H1 (cell line): Measurements from ENCODE around the gene RELN. TPM values are rescaled to one million over a fixed set of nuclear protein-coding genes. Genes with fewer than 3 reads are reported as not detected.

Experiments used
- CTCF ChIA-PET: fragments of 300-600 bp; sonication (Branson Sonifier 250); formaldehyde crosslinking; loops from one replicate; lab custom pipeline; 2021; ENCODE audit not compliant: partially characterized antibody; lab: Charles Lee
- POLR2A ChIA-PET: fragments of 300-600 bp; sonication (Branson Sonifier 250); formaldehyde crosslinking; loops from one replicate; lab custom pipeline; 2021; ENCODE audit warnings: inconsistent platforms; ENCODE audit not compliant: partially characterized antibody; lab: Charles Lee
- DNase-seq, 2 experiments: peaks; one replicate each; pipeline versions ENCODE4 v3.0.0 to v3.0.0-alpha.2; 2010 to 2022; ENCODE audit warnings: low spot score in 2 of 2, low read depth in 1 of 2, mixed read lengths in 1 of 2
- FAIRE-seq: peaks from 2 replicates; lab custom pipeline; 2011; peaks lifted over from hg19 to GRCh38; lab: Jason Lieb, UNC
- H2AFZ ChIP-seq: 2 replicates; pipeline ENCODE4 v1.8.1; 2012; ENCODE audit warnings: low read length, inconsistent platforms
- H2AK5ac ChIP-seq: 2 replicates; pipeline ENCODE4 v1.6.1; 2013; ENCODE audit warnings: low read depth, low read length
- H2BK120ac ChIP-seq: replicated peaks from 2 replicates; pipeline ENCODE3; 2013; ENCODE audit warnings: low read depth, low read length, inconsistent platforms
- H2BK12ac ChIP-seq: 2 replicates; pipeline ENCODE4 v1.6.1; 2013; ENCODE audit warnings: low read depth, low read length
- H2BK15ac ChIP-seq: 2 replicates; pipeline ENCODE4 v1.6.1; 2013; ENCODE audit warnings: low read length
- H2BK20ac ChIP-seq: 2 replicates; pipeline ENCODE4 v1.6.1; 2013; ENCODE audit warnings: low read length
- H2BK5ac ChIP-seq: 2 replicates; pipeline ENCODE4 v1.6.1; 2013; ENCODE audit warnings: low read depth, low read length
- H3K14ac ChIP-seq: 2 replicates; pipeline ENCODE4 v1.6.1; 2013; ENCODE audit warnings: inconsistent platforms; ENCODE audit not compliant: insufficient read length
- H3K18ac ChIP-seq: 2 replicates; pipeline ENCODE4 v1.6.1; 2013; ENCODE audit warnings: low read length; ENCODE audit errors: extremely low read depth
- H3K23ac ChIP-seq: 2 replicates; pipeline ENCODE4 v1.6.1; 2013; ENCODE audit warnings: inconsistent platforms; ENCODE audit not compliant: insufficient read length
- H3K23me2 ChIP-seq: 2 replicates; pipeline ENCODE4 v1.6.1; 2013; ENCODE audit warnings: low read depth, low read length
- H3K27ac ChIP-seq: 2 replicates; pipeline ENCODE4 v1.6.1; 2011; ENCODE audit warnings: low read depth, low read length, inconsistent platforms
- H3K27me3 ChIP-seq, 4 experiments: replicated peaks in 1 of 4; 1 replicate in 1 of 4; 2 replicates in 3 of 4; pipeline versions ENCODE4 v1.6.1 to v1.8.1; 2011 to 2013; ENCODE audit warnings: low read length in 3 of 4, mild to moderate bottlenecking in 3 of 4, inconsistent platforms in 2 of 4, mixed read lengths in 2 of 4, moderate library complexity in 1 of 4; ENCODE audit not compliant: control insufficient read depth in 3 of 4, insufficient read depth in 3 of 4; ENCODE audit errors: extremely low read depth in 1 of 4
- H3K36me3 ChIP-seq, 4 experiments: 2 replicates each; pipeline versions ENCODE4 v1.6.1 to v1.8.1; 2011 to 2013; ENCODE audit warnings: mild to moderate bottlenecking in 4 of 4, low read length in 3 of 4, moderate library complexity in 2 of 4, control low read depth in 1 of 4, inconsistent platforms in 1 of 4; ENCODE audit not compliant: insufficient read depth in 4 of 4, control insufficient read depth in 2 of 4
- H3K4ac ChIP-seq: replicated peaks from 2 replicates; pipeline ENCODE3; 2013; ENCODE audit warnings: low read length, low read depth, mixed read lengths, inconsistent platforms; ENCODE audit not compliant: insufficient read length
- H3K4me1 ChIP-seq, 4 experiments: replicated peaks in 1 of 4; 1 replicate in 1 of 4; 2 replicates in 3 of 4; pipeline versions ENCODE4 v1.6.1 to v1.8.1; 2011 to 2013; ENCODE audit warnings: low read length in 3 of 4, inconsistent platforms in 2 of 4, mixed read lengths in 1 of 4; ENCODE audit not compliant: insufficient read depth in 4 of 4, control insufficient read depth in 3 of 4
- H3K4me2 ChIP-seq, 2 experiments: 2 replicates each; pipeline versions ENCODE4 v1.6.1 to v1.8.1; 2011 to 2013; ENCODE audit warnings: low read depth in 2 of 2, low read length in 2 of 2, control low read depth in 1 of 2, inconsistent platforms in 1 of 2, mild to moderate bottlenecking in 1 of 2; ENCODE audit not compliant: insufficient read depth in 1 of 2
- H3K4me3 ChIP-seq, 4 experiments: fragments of 200-600, 300-600 bp in 1 of 4; sonication (generic), shearing (Covaris generic), sonication (Bioruptor Twin) in 1 of 4; 2 replicates each; pipeline versions ENCODE4 v1.5.1 to v1.8.1; 2011 to 2016; ENCODE audit warnings: low read length in 4 of 4, low read depth in 3 of 4, control low read depth in 2 of 4, inconsistent platforms in 2 of 4, mild to moderate bottlenecking in 2 of 4, mixed read lengths in 1 of 4, moderate library complexity in 1 of 4; ENCODE audit not compliant: insufficient read depth in 2 of 4; ENCODE audit errors: extremely low read depth in 1 of 4
- H3K56ac ChIP-seq: replicated peaks from 2 replicates; pipeline ENCODE3; 2013; ENCODE audit warnings: low read depth, mild to moderate bottlenecking, mixed read lengths, low read length, inconsistent platforms; ENCODE audit not compliant: insufficient read length
- H3K79me1 ChIP-seq: 2 replicates; pipeline ENCODE4 v1.6.1; 2013; ENCODE audit warnings: low read depth, low read length, control low read depth
- H3K79me2 ChIP-seq, 2 experiments: 2 replicates each; pipeline versions ENCODE4 v1.6.1 to v1.8.1; 2012 to 2013; ENCODE audit warnings: low read length in 2 of 2, mild to moderate bottlenecking in 2 of 2, inconsistent platforms in 1 of 2; ENCODE audit not compliant: insufficient read depth in 2 of 2, control insufficient read depth in 1 of 2
- H3K9ac ChIP-seq, 4 experiments: replicated peaks in 1 of 4; 1 replicate in 1 of 4; 2 replicates in 3 of 4; pipeline versions ENCODE4 v1.6.1 to v1.8.1; 2011 to 2013; ENCODE audit warnings: low read depth in 3 of 4, low read length in 3 of 4, control low read depth in 2 of 4, mild to moderate bottlenecking in 2 of 4, moderate library complexity in 2 of 4, inconsistent platforms in 1 of 4; ENCODE audit errors: extremely low read depth in 1 of 4
- H3K9me3 ChIP-seq, 2 experiments: 2 replicates each; pipeline versions ENCODE4 v1.6.1 to v1.8.1; 2012 to 2013; ENCODE audit warnings: mild to moderate bottlenecking in 2 of 2, moderate library complexity in 2 of 2, control low read depth in 1 of 2, inconsistent platforms in 1 of 2, low read depth in 1 of 2, low read length in 1 of 2, mixed read lengths in 1 of 2; ENCODE audit not compliant: insufficient read depth in 2 of 2
- H4K20me1 ChIP-seq, 2 experiments: replicated peaks in 1 of 2; 2 replicates each; pipeline versions ENCODE3 to v1.8.1; 2011 to 2013; ENCODE audit warnings: inconsistent platforms in 2 of 2, low read length in 2 of 2, mild to moderate bottlenecking in 1 of 2; ENCODE audit not compliant: insufficient read depth in 2 of 2, control insufficient read depth in 1 of 2
- H4K5ac ChIP-seq: 2 replicates; pipeline ENCODE4 v1.6.1; 2013; ENCODE audit warnings: low read length, low read depth, mixed read lengths, inconsistent platforms; ENCODE audit not compliant: insufficient read length
- H4K8ac ChIP-seq: 2 replicates; pipeline ENCODE4 v1.8.0; 2013; ENCODE audit warnings: mild to moderate bottlenecking, moderate library complexity, low read length, inconsistent platforms; ENCODE audit not compliant: insufficient read depth; ENCODE audit errors: extremely low read depth
- H4K91ac ChIP-seq: replicated peaks from 2 replicates; pipeline ENCODE3; 2013; ENCODE audit warnings: low read length, mixed read lengths, inconsistent platforms; ENCODE audit not compliant: insufficient read length
- CEBPB ChIP-seq: IDR thresholded peaks from 2 replicates; pipeline ENCODE4 v1.6.1; 2012; ENCODE audit warnings: low read depth, low read length
- GTF2F1 ChIP-seq: IDR thresholded peaks from 2 replicates; pipeline ENCODE4 v1.6.1; 2012; ENCODE audit warnings: low read depth, low read length, improper control_type of control experiment, borderline replicate concordance
- HDAC6 ChIP-seq: IDR thresholded peaks from one replicate; pipeline ENCODE4 v1.7.1; 2012; ENCODE audit warnings: low read depth, mild to moderate bottlenecking, inconsistent platforms, low read length, moderate library complexity
- RNF2 ChIP-seq: fragments of 200-900, 300-1000 bp; sonication (generic); IDR thresholded peaks from 2 replicates; pipeline ENCODE4 v1.7.1; 2016; ENCODE audit warnings: borderline replicate concordance, low read depth, mild to moderate bottlenecking, antibody characterized with exemption, low read length; ENCODE audit not compliant: poor library complexity, severe bottlenecking; ENCODE audit errors: missing control alignments
- RXRA ChIP-seq: IDR thresholded peaks from 2 replicates; pipeline ENCODE4 v1.6.1; 2011; ENCODE audit warnings: low read depth, mild to moderate bottlenecking, low read length, moderate library complexity; ENCODE audit not compliant: insufficient read depth
- polyA plus RNA-seq, 7 experiments: library from polyadenylated mRNA; depleted of rRNA in 3 of 7; stranded (reverse) in 5 of 7; unstranded in 2 of 7; fragments of >200 nt in 5 of 7; fragments of 200-250 nt in 2 of 7; gene quantifications; 1 replicate in 5 of 7; 2 replicates in 1 of 7; 4 replicates in 1 of 7; pipeline versions ENCODE4 v1.2.1 to v1.2.3, GENCODE V29; 2011 to 2013; ENCODE audit warnings: missing spikeins in 2 of 7, mixed read lengths in 2 of 7
- total RNA-seq: library from RNA; stranded (reverse); fragmentation: NEBNext Ultra II Directional; extraction: Animal tissue kit (Norgen Biotek cat#: 25700); gene quantifications from 2 replicates; pipeline ENCODE4 v1.2.1, GENCODE V29; 2021

The RELN gene
- total and polyA plus RNA-seq, 2 of the 8 experiments (the other 6 are each of a cell fraction or from before 2014, with no cell fraction given): 0.03 to 0.07 TPM

DNA sequence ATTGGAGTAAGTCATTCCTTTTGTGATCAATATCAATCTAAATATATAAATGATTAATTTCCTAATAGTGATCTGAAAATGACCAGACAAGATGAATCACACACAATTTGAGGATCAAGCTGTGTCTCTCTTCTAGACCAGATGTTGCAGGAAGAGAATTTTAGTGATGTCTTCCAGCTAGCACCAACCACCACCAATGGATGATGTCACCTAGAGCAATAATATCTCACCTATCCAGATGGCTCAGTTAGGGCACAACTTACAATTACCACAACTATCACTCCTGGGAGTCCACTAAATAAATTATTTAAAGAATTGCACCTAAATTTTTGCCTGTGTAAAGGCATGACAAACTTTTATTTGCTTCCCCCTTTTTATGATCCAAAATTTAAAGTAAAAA is 25.2 kb downstream of the RELN start:
- DNase-seq: no peak
- H3K4me1 ChIP-seq: peaks cover 0 to 6% (median 0%) of the 10 kb centered on the region in 4 experiments; a peak in 4 of 7 replicates
- POLR2A ChIA-PET: no interaction called here
- H3K56ac ChIP-seq: no peak overlapping the region
- H3K14ac ChIP-seq: no peak overlapping the region
- no peak overlapping the region for H3K27ac ChIP-seq
- no peak overlapping the region for H4K8ac ChIP-seq
- no peaks in the 10 kb centered on the region for H3K79me2 ChIP-seq
- no peak overlapping the region for H2BK15ac ChIP-seq
- H2BK120ac ChIP-seq: no peak overlapping the region
- H3K79me1 ChIP-seq: no peaks in the 10 kb centered on the region
- no peak overlapping the region for H3K4me2 ChIP-seq
- H2AFZ ChIP-seq: no peak overlapping the region
- no peak overlapping the region for H4K5ac ChIP-seq
- H3K27me3 ChIP-seq: no peaks in the 10 kb centered on the region
- no peaks in the 10 kb centered on the region for H4K20me1 ChIP-seq
- no peak overlapping the region for H2AK5ac ChIP-seq
- no peak overlapping the region for H3K9ac ChIP-seq
- H2BK12ac ChIP-seq: no peak overlapping the region
- no peak overlapping the region for H2BK20ac ChIP-seq
- H3K36me3 ChIP-seq: no peaks in the 10 kb centered on the region
- FAIRE-seq: no peak
- no peak overlapping the region for H3K4me3 ChIP-seq
- no peaks in the 10 kb centered on the region for H3K9me3 ChIP-seq
- H4K91ac ChIP-seq: no peak overlapping the region
- no peak overlapping the region for H2BK5ac ChIP-seq
- TF ChIP-seq RNF2: no peak
- no peak for TF ChIP-seq GTF2F1
- TF ChIP-seq HDAC6: no peak
- no peak for TF ChIP-seq CEBPB
- no peak for TF ChIP-seq RXRA
- no peak overlapping the region for H3K4ac ChIP-seq
- H3K18ac ChIP-seq: no peak overlapping the region
- CTCF ChIA-PET: no interaction called here
- no peaks in the 10 kb centered on the region for H3K23me2 ChIP-seq
- no peak overlapping the region for H3K23ac ChIP-seq
